OCI-LY1 (cell line): ENCODE results near the gene TTR.

Source experiments
- H2AFZ ChIP-seq: fragments of 200-600 bp; sonication (generic), shearing (Covaris generic); 2 replicates; pipeline ENCODE4 v1.6.0; 2014; ENCODE audit warnings: antibody characterized with exemption, mild to moderate bottlenecking, low read length
- H3F3A ChIP-seq: fragments of 200-600 bp; sonication (generic), shearing (Covaris generic); 2 replicates; pipeline ENCODE4 v1.6.0; 2014; ENCODE audit warnings: mild to moderate bottlenecking, antibody characterized with exemption, low read length, moderate library complexity; ENCODE audit not compliant: insufficient read depth
- H3K27ac ChIP-seq: fragments of 200-600 bp; sonication (generic); 2 replicates; pipeline ENCODE4 v1.5.1; 2014; ENCODE audit warnings: low read length, mixed run types, mild to moderate bottlenecking, low read depth; ENCODE audit not compliant: poor library complexity, severe bottlenecking
- H3K27me3 ChIP-seq: fragments of 200-600 bp; sonication (generic); 2 replicates; pipeline ENCODE4 v1.6.0; 2014; ENCODE audit warnings: antibody characterized with exemption, mild to moderate bottlenecking, low read length, moderate library complexity; ENCODE audit not compliant: insufficient read depth
- H3K36me3 ChIP-seq: fragments of 200-600 bp; sonication (generic); 2 replicates; pipeline ENCODE4 v1.6.1; 2014; ENCODE audit warnings: mild to moderate bottlenecking, antibody characterized with exemption, low read length, moderate library complexity, mixed read lengths; ENCODE audit not compliant: insufficient read depth
- H3K4me1 ChIP-seq: fragments of 200-600 bp; sonication (generic); 2 replicates; pipeline ENCODE4 v1.5.1; 2014; ENCODE audit warnings: mild to moderate bottlenecking, low read length, moderate library complexity; ENCODE audit not compliant: insufficient read depth, severe bottlenecking
- H3K4me2 ChIP-seq: fragments of 200-600 bp; sonication (generic), shearing (Covaris generic); 2 replicates; pipeline ENCODE4 v1.6.1; 2014; ENCODE audit warnings: low read length
- H3K4me3 ChIP-seq: fragments of 200-600 bp; sonication (generic); 2 replicates; pipeline ENCODE4 v1.5.1; 2014; ENCODE audit warnings: low read length, low read depth, mild to moderate bottlenecking, mixed read lengths; ENCODE audit not compliant: poor library complexity, severe bottlenecking
- H3K79me2 ChIP-seq: fragments of 200-600 bp; shearing (Covaris generic); 2 replicates; pipeline ENCODE4 v1.6.1; 2016; ENCODE audit warnings: mixed run types, low read length, mixed read lengths; ENCODE audit not compliant: insufficient read depth
- H3K9ac ChIP-seq: fragments of 200-600 bp; sonication (generic), shearing (Covaris generic); 2 replicates; pipeline ENCODE4 v1.6.1; 2014; ENCODE audit warnings: mild to moderate bottlenecking, low read length, mixed read lengths
- H3K9me2 ChIP-seq: fragments of 200-600 bp; sonication (generic), shearing (Covaris generic); 2 replicates; pipeline ENCODE4 v1.6.1; 2014; ENCODE audit warnings: low read depth, mild to moderate bottlenecking, low read length, mixed read lengths
- H3K9me3 ChIP-seq: fragments of 200-600 bp; shearing (Covaris generic); 2 replicates; pipeline ENCODE4 v1.6.1; 2014; ENCODE audit warnings: low read length, mixed read lengths
- H4K20me1 ChIP-seq: fragments of 200-600 bp; sonication (generic), shearing (Covaris generic); 2 replicates; pipeline ENCODE4 v1.6.0; 2016; ENCODE audit warnings: mild to moderate bottlenecking, low read length; ENCODE audit not compliant: insufficient read depth
- CTCF ChIP-seq: fragments of 200-600 bp; sonication (generic), shearing (Covaris generic); IDR thresholded peaks from 2 replicates; pipeline ENCODE4 v1.5.1; 2017; ENCODE audit warnings: mild to moderate bottlenecking, antibody characterized with exemption, low read length, moderate library complexity, mixed read lengths
- EZH2 ChIP-seq: fragments of 200-600 bp; sonication (generic), shearing (Covaris generic); IDR thresholded peaks from 2 replicates; pipeline ENCODE4 v1.8.0; 2017; ENCODE audit warnings: borderline replicate concordance, mixed run types, mild to moderate bottlenecking, antibody characterized with exemption, low read length, moderate library complexity, mixed read lengths

TTR gene

GRCh38 chr18:31558567-31558966, 33.1 kb upstream of the TTR start:
- H3K9me3 ChIP-seq = no peaks in the 10 kb centered on the region
- no peak overlapping the region for H3K4me3 ChIP-seq
- H3K9ac ChIP-seq = no peak overlapping the region
- H3F3A ChIP-seq = no peaks in the 10 kb centered on the region
- TF ChIP-seq EZH2 (no peak), CTCF (no peak)
- no peaks in the 10 kb centered on the region for H3K36me3 ChIP-seq
- no peaks in the 10 kb centered on the region for H4K20me1 ChIP-seq
- no peaks in the 10 kb centered on the region for H3K4me1 ChIP-seq
- H3K27me3 ChIP-seq = no peaks in the 10 kb centered on the region
- no peak overlapping the region for H3K27ac ChIP-seq
- H2AFZ ChIP-seq = no peak overlapping the region
- H3K79me2 ChIP-seq = no peaks in the 10 kb centered on the region
- no peak overlapping the region for H3K4me2 ChIP-seq
- H3K9me2 ChIP-seq = no peaks in the 10 kb centered on the region

GRCh38 chr18:31562726-31563125, 29.0 kb upstream of the TTR start:
- no peaks in the 10 kb centered on the region for H4K20me1 ChIP-seq
- no peaks in the 10 kb centered on the region for H3K27me3 ChIP-seq
- no peak overlapping the region for H3K9ac ChIP-seq
- no peaks in the 10 kb centered on the region for H3K9me2 ChIP-seq
- TF ChIP-seq CTCF (no peak), EZH2 (no peak)
- H3K4me3 ChIP-seq = no peak overlapping the region
- H3F3A ChIP-seq = no peaks in the 10 kb centered on the region
- no peaks in the 10 kb centered on the region for H3K4me1 ChIP-seq
- no peaks in the 10 kb centered on the region for H3K79me2 ChIP-seq
- H3K9me3 ChIP-seq = no peaks in the 10 kb centered on the region
- no peak overlapping the region for H3K27ac ChIP-seq
- no peaks in the 10 kb centered on the region for H3K36me3 ChIP-seq
- no peak overlapping the region for H3K4me2 ChIP-seq
- no peak overlapping the region for H2AFZ ChIP-seq

GRCh38 chr18:31563778-31564177, 27.9 kb upstream of the TTR start:
- no peaks in the 10 kb centered on the region for H3K36me3 ChIP-seq

More at GRCh38 chr18:31563778-31564177, 27.9 kb upstream of the TTR start:
- H3K27ac ChIP-seq = no peak overlapping the region
- no peak overlapping the region for H3K4me3 ChIP-seq
- no peaks in the 10 kb centered on the region for H3K27me3 ChIP-seq
- no peaks in the 10 kb centered on the region for H3F3A ChIP-seq
- H3K9ac ChIP-seq = no peak overlapping the region
- H3K79me2 ChIP-seq = no peaks in the 10 kb centered on the region
- no peaks in the 10 kb centered on the region for H3K4me1 ChIP-seq
- H4K20me1 ChIP-seq = no peaks in the 10 kb centered on the region
- no peak overlapping the region for H3K4me2 ChIP-seq
- no peaks in the 10 kb centered on the region for H3K9me2 ChIP-seq
- TF ChIP-seq EZH2 (no peak), CTCF (0 out of 2 replicates have a peak, but pooled peaks have one; percentile 12)
- no peak overlapping the region for H2AFZ ChIP-seq
- H3K9me3 ChIP-seq = no peaks in the 10 kb centered on the region
